Activated CD4-positive, alpha-beta T cell treated with anti-CD3 and anti-CD28 coated beads for 4 hours (primary cell): ENCODE data around the gene IL37.
"Not testable (repeated sequence)": the region's sequence is repeated elsewhere in the genome, so short reads cannot be mapped to it uniquely, and the experiment has no call there.

Experiments
- DNase-seq, 2 donors: peaks; one replicate each; pipeline ENCODE4 v3.0.0-alpha.2; 2020

The IL37 gene

GRCh38 chr2:112891385-112891831, 19.6 kb upstream of the IL37 start:
- DNase-seq: no peak

DNA sequence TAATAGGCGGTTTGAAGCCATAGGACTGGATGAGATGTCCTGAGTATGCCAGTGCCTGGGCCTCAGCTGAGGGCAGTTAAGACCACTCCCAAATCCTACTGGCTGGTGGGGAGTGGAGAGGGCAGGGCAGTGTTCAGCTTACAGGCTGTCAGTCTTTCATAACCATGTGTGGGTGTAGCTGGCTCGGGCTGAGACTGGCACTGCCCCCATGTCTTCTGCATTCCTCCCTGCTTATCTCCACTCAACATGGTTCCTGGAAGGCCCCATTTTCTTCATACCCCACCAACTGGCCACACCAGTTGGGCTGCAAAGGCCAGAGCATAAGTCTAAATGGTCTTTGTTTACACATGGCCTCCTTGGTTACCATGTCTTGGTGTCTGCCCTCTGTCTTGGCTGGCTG, 17.2 kb upstream of the IL37 start:
- no peak for DNase-seq

DNA sequence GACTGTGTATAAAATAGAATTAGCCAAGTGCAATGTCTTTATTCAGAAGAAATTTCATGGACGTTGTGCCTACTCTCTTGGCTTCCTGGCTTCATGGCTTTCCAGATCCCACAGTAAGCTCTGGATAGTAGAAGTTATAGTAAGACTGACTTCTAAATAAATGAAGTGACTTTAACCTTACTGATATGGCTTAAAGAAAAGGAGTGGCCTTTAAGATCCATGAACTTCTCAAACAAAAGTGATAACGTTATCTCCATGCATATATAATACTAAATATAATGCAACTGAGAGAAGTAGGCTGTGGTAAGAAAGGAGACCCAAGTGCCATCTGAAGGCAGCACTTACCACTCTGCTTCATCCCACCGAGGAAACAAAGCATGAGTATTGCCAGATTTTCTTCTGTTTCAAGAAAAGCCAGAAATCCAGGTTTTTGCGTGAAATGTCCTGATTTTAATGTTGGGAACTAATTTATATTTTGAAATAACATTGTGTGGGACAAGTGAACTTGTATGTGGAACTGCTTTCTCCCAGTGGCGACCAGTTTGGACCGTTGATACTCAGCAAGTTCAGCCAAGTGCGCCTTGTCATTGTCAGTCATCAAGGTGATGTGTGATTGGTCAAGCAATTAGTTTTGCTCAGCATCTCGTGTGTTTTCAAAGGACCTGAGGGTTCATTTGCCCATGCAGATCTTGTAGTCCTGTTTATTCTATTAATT, 13.9 kb upstream of the IL37 start:
- no peak for DNase-seq

GRCh38 chr2:112897624-112897978, 13.4 kb upstream of the IL37 start:
- no peak for DNase-seq

- DNase-seq: not testable (repeated sequence)
Observed at GRCh38 chr2:112901431-112902065, 9.4 kb upstream of the IL37 start.

DNA sequence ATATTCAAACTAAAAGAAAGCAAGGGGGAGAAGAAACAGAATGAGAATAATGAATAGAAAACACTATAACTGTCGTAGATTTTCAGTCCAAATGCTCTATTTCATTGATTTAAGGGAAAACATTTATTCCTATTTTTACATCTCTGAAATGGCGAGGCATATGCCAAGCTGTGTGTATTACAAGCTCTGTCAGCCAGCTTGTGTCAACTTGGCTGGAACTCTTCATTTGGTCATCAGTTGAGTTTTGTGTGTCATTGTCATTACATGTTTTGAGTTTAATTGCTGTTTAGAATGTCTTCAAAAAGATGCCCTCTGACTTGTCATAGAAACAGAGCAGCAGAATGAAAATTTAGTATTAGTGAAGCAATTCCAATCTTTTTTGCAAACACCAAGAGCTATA, 8.1 kb upstream of the IL37 start:
- no peak for DNase-seq

DNA sequence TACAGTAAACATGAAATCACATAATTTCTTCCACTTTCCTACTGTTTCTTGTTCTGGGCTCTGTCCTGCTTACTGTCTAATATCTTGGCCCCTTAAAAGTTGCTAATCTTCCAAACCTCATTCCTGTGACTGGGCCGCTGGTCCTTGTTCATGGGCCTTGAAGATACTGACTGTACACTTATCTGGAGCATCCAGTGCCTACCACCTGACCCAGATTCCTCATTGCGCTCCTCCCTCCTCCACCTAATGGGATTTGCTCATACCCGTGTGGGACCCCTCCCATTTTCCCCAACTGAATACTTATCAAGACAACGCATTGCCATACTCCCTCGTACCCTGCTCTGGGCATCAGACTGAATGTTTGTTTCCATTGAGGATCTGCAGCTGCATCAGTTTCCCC, 6.1 kb upstream of the IL37 start:
- no peak for DNase-seq

GRCh38 chr2:112906276-112906675, 4.7 kb upstream of the IL37 start:
- DNase-seq: no peak

GRCh38 chr2:112907001-112907949, 3.7 kb upstream of the IL37 start:
- DNase-seq: no peak

GRCh38 chr2:112908559-112908958, 2.4 kb upstream of the IL37 start:
- DNase-seq: not testable (repeated sequence)

DNA sequence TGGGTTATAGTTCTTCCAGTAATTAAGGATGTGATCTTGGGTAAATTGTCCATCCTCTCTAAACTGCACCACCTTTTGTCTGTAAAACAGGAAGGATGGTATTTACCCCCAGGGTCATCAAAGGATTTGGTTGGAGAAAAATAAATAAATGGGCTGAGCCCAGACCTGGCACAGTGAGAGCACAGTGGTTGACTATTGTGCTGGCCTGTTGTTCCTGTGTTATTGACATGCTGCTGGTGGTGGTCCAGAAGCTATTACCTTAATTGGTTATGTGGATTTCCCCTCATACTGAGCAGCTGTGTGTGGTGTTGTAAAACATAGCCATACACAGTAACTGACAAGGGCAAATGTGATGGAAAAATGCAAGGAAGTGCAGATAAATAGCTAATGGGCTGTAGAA, 746 bp upstream of the IL37 start:
- no peak for DNase-seq

DNA sequence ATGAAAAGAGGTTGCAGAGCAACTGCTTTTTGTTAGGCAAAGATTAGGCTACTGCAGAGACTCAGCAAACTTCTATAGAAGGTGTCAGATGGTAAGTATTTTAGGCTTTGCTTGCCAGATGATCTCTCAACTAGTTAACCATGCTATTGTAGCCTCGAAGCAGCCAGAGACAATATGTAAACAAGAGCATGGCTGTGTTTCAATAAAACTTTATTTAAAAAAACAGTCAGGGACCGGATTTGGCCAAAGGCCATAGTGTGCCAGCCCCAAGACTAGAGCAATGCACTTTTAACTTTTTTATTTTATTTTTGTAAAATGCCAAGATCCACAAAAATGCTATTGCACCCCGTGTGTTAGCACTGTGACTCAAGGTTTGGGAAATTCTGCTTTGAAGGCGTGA, 1.4 kb downstream of the IL37 start:
- DNase-seq: no peak

DNA sequence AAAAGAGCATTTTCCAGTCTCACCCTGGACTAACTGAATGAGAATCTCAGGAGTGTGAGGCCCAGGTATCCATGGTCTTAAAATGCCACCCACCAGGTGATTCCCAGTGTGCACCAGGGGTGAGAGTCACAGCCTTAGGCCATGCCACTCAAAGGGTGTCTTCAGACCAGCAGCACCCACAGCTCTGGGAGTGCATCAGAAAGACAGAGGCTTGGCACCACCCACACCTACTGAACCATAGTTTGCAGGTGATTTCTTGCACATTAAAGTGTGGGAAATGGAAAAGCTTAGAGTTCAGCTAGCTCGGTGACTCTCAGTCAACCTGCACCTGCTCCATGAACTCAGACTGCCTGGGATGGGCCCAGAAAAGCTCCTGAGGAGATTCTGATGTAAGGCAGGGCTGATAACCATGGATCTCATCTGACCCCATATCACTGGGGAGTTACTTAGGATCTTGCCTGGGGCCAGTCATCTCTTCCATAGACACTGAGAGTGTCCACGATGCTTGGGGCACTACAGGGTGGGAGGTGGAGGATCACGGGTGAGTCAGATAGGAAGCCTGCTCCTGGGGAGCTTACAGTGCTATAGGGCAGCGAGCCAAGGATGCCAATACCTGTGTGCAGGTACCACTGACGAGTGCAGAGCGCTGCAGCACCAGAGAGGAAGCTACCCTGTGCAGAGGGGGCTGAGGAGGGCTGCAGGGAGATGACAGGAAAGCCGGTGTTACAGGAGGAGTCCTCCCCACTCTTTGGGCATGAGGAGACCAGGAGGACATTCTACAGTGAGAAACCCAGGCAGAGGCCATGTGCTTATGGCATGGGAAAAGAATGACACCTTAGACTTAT, 4.6 kb downstream of the IL37 start:
- no peak for DNase-seq

- no peak for DNase-seq
Observed at GRCh38 chr2:112916145-112916571, 5.2 kb downstream of the IL37 start.

DNA sequence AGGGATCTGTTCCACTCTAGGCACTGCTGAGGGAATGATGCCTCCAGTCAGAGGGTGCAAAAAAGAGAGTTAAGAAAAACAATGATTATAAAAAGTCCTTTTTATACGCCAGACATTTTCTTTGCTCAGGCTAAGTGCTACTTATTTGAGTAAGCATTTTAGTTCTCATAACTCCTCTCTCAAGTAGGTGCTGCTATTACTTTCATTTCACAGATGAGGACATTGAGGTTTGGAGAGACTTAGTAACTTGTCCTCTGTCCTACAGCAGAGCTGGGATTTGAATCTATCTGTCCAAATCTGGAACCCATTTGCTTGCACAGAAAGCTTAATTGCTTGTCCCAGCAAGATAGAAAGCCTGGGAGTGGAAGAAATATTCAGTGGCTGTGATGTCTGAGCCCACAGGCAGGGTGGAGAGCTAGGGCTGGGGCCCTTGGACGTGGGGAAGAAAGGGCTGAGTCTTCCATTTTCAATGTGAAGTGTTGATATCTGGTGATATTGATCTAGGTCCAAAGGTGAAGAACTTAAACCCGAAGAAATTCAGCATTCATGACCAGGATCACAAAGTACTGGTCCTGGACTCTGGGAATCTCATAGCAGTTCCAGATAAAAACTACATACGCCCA, 5.8 kb downstream of the IL37 start:
- DNase-seq: no peak

DNA sequence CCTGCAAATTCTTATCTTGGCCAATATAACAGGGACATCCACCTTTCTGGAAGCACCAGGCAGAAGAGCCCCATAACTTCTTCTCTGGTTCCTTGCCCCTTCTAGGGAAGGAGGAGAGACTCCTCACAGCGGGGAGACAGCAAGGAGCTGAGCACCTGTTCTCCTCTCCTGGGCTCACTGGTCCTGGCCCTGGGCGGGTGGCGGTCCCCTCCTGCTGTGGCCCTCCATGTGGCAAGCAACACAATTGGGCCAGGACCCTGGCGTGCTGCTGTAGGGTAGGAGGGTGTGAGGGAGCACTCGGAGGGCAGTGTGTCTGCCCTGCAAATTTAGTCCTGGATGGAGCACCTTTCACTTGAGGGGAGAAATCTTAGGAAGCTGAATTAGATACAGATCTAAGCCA, 6.9 kb downstream of the IL37 start:
- no peak for DNase-seq

- DNase-seq: no peak
Observed at GRCh38 chr2:112918256-112918655, 7.3 kb downstream of the IL37 start.

DNA sequence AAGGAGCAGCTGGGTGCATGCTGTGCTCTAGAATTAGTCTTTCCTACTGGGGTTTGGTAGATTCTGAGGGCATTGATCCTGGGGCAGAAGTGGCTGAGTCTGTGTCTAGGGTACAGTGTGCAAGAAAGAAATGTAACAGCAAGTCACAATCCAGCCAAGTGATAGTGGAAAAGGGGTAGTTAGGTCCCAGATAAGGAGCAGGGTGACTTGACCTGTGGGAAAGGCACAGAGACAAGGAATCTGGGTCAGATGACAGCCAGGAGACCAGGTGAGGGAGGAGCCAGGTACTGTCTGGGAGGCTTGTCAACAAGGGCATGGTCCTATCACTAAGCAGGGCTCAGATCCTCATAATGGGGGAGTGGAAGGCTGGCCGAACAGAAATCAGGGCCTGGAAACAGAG, 8.1 kb downstream of the IL37 start:
- no peak for DNase-seq

- no peak for DNase-seq
Observed at GRCh38 chr2:112920923-112921532, 10.1 kb downstream of the IL37 start.

- no peak for DNase-seq
Observed at GRCh38 chr2:112921982-112922381, 11.0 kb downstream of the IL37 start.

DNA sequence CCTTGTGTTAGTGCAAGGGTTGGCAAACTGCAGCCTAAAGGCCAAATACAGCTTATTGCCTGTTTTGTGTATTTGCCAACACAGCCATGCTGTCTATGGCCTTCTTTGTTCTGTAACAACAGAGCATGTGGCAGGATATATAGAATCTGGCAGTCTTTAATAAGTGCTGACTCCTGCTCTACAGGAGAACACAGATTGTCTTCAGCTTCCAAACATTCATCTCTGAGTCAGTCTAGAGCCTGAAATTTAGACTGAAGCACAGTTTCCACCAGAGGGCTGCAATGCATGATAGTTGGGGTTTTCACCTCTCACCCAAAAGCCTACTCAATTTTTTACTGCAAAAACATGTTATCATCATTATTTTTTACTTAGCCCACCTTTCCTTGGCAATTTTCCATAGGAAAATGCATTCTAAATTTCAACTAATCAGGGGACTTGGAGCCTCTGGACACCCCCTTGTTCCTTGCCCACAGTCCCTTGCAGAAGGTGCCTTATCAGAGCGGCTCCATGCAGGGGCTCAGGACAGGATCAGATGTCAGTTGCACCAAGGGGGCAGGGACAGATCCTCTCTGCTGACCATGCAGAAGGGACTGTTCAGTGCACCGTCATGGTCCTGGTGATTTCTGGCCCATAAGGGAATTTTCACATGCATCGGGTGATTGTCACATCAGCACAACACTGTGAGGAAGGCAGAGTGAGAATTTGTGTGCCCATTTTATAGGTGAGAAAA, 12.4 kb downstream of the IL37 start:
- DNase-seq: no peak
